AG10803 (cell line): ENCODE data around the gene PJA1.

Experiments
- DNase-seq: peaks from one replicate; pipeline ENCODE4 v3.0.0; 2010; ENCODE audit warnings: low read depth
- H3K4me3 ChIP-seq: 2 replicates; pipeline ENCODE4 v1.5.1; 2011; ENCODE audit warnings: mild to moderate bottlenecking, low read length, control low read depth
- TF ChIP-seq, protein P1 (sequence below): conservative IDR thresholded peaks from 2 replicates; pipeline ENCODE4 v1.5.1; 2011; ENCODE audit warnings: mild to moderate bottlenecking, low read length, control low read depth, inconsistent platforms

The PJA1 gene

DNA sequence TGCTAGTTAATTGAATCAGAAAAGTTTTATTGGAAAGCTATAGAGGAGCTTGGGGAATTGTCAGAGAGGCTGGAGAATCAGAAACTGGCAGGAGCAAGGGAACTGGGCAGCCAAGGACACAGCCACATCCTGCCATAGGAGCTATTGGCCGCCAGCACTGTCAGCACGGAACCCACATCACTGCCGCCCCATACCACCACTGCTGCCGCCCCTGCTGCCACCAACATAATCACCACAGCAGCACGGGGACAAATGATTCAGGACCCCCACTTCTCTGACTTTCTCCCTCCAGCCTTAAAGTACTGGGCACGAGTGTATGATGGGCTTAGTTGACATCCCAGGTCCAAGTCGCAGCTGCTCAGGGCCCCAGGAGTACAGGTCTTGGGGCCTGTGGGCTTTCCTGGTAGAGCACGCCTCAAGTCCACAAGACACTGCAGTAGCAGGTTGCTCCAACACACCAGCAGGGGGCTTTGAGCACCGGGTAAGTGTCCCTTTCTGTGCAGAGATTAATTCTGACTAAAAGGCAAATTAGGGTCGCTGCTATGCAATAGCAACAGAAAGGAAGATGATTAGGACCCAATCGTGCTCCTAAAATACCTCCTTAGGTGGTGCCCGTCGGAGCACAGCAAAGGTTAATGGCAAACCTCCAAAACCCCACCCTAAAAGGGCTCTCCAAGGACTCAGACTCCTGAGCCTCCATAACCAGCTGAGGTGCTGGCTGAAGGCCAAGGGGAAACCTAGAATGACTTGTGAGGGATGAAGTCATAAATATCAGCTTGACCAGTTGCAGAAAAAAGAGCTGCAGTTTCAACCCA, 6.9 kb downstream of the PJA1 start:
- TF ChIP-seq, protein P1, sequence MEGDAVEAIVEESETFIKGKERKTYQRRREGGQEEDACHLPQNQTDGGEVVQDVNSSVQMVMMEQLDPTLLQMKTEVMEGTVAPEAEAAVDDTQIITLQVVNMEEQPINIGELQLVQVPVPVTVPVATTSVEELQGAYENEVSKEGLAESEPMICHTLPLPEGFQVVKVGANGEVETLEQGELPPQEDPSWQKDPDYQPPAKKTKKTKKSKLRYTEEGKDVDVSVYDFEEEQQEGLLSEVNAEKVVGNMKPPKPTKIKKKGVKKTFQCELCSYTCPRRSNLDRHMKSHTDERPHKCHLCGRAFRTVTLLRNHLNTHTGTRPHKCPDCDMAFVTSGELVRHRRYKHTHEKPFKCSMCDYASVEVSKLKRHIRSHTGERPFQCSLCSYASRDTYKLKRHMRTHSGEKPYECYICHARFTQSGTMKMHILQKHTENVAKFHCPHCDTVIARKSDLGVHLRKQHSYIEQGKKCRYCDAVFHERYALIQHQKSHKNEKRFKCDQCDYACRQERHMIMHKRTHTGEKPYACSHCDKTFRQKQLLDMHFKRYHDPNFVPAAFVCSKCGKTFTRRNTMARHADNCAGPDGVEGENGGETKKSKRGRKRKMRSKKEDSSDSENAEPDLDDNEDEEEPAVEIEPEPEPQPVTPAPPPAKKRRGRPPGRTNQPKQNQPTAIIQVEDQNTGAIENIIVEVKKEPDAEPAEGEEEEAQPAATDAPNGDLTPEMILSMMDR, result peak; percentile 59
- DNase-seq, result peak; percentile 35
- H3K4me3 ChIP-seq, result no peak overlapping the region

DNA sequence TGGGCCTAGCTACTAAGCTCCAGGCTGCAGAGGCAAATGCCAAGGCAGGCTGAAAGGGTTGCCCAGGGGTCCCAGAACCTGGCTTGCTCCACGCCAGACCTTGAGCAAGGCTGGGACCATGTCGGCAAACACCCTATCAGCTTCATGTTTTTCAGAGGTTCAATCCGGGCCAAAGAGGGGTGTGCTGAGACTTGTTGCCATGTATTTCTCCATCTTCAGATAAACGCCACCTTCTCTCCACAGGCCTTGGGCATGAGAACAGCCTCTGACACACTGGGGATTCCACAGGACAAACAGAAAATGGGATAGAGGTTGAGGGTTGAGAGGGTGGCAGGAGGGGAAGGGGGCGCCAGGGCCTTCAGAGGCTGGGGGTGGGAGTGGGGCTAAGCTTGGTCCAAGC, 8.6 kb downstream of the PJA1 start:
- DNase-seq, result no peak
- no peak overlapping the region for H3K4me3 ChIP-seq
- TF ChIP-seq, protein P1, result no peak

DNA sequence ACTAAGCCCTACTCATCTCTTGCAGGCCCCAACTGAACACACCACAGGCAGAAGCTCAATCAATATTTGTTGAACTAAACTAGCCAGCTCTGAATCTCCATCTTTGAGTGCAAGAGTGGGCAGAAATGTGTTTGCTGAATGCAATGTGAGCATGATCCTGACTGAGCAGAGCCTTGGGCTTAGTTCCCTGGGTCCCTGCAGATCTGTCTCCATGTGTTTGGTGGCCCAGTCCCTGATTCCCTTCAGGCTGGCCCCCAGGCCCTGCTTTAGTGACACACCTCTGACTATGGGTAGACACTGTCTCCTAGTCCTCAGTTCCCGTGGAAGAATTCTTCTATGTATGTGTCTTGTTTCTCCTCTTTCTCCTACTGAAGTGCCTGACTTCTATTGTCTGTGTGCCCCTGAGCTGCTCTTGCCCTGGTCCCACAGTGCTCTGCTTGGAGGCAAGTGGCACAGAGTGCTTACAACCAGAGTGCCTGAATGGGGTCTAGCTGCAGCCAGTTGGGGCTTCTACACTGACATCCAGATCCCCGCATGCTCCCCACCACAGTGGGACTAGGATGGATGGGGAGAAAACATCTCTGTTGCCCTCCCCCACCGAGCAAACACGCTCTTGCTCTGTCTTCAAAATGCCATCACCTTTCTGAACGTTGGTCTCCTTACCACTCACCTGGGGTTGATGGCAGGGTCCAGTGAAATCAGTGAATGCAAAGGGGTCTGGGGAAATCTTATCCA, 9.3 kb downstream of the PJA1 start:
- TF ChIP-seq, protein P1, result no peak
- DNase-seq, result no peak
- no peak overlapping the region for H3K4me3 ChIP-seq

- TF ChIP-seq, protein P1, result no peak
- no peak overlapping the region for H3K4me3 ChIP-seq
- no peak for DNase-seq
These were observed 11.2 kb downstream of the PJA1 start for GRCh38 chrX:69154051-69154450.

GRCh38 chrX:69153060-69153730, 12.1 kb downstream of the PJA1 start:
- TF ChIP-seq, protein P1, result no peak
- H3K4me3 ChIP-seq, result no peak overlapping the region
- DNase-seq, result peak; percentile 57

GRCh38 chrX:69152417-69152841, 12.8 kb downstream of the PJA1 start:
- DNase-seq, result no peak
- TF ChIP-seq, protein P1, result no peak
- H3K4me3 ChIP-seq, result no peak overlapping the region
